Tibial artery (tissue), 4 donors: ENCODE results near the gene EPN3.

Experiments used
- DNase-seq, 2 donors: peaks; one replicate each; pipeline ENCODE4 v3.0.0-alpha.2; 2019
- H3K27ac ChIP-seq, 2 donors: fragments of 200-600 bp; sonication (generic) in 1 of 2; 1 replicate in 1 of 2; 2 replicates in 1 of 2; pipeline ENCODE4 v1.5.1; 2018 to 2019; ENCODE audit warnings: mild to moderate bottlenecking in 1 of 2
- H3K27me3 ChIP-seq, 2 donors: fragments of 200-600 bp; sonication (generic) in 1 of 2; one replicate each; pipeline versions ENCODE4 v1.5.1 to v1.6.0; 2016 to 2019
- H3K36me3 ChIP-seq, 3 donors: fragments of 200-600 bp; sonication (generic) in 2 of 3; one replicate each; pipeline ENCODE4 v1.5.1; 2016 to 2019; ENCODE audit warnings: mild to moderate bottlenecking in 2 of 3
- H3K4me1 ChIP-seq, 4 donors: fragments of 200-600 bp; sonication (generic) in 2 of 4; 1 replicate in 3 of 4; 2 replicates in 1 of 4; pipeline ENCODE4 v1.5.1; 2016 to 2019
- H3K4me3 ChIP-seq, 2 donors: fragments of 200-600 bp; sonication (generic) in 1 of 2; 1 replicate in 1 of 2; 2 replicates in 1 of 2; pipeline ENCODE4 v1.5.1; 2018 to 2019; ENCODE audit warnings: mild to moderate bottlenecking in 2 of 2
- H3K9me3 ChIP-seq, 3 donors: fragments of 200-600 bp; sonication (generic) in 1 of 3; one replicate each; pipeline ENCODE4 v1.5.1; 2016 to 2019
- CTCF ChIP-seq, 2 experiments: fragments of 200-600 bp in 1 of 2; fragments of 450-650 bp in 1 of 2; IDR thresholded peaks; one replicate each; pipeline ENCODE4 v1.5.1; 2017 to 2019; ENCODE audit warnings: antibody characterized with exemption in 2 of 2, mild to moderate bottlenecking in 1 of 2, moderate library complexity in 1 of 2
- intact Hi-C: fragments of 100-400 bp; cut with DNase I; formaldehyde crosslinking; loops from one replicate; pipeline ENCODE4 v1.15.0; 2023; ENCODE audit warnings: low total_unique reads

EPN3 gene

GRCh38 chr17:50586421-50587247 lies 54.1 kb downstream of the EPN3 start:
- no peak for TF ChIP-seq CTCF (IDR thresholded peaks at IDR 0.05)
- Histone ChIP-seq H3K9me3 (no peaks in the 10 kb centered on the region), H3K36me3 (no peaks in the 10 kb centered on the region), H3K27me3 (peaks cover 0 to 2% of the 10 kb centered on the region in 2 donors), H3K4me1 (peaks cover 0 to 24% (median 16%) of the 10 kb centered on the region in 4 donors), H3K27ac (no peak overlapping the region), H3K4me3 (no peak overlapping the region)
- DNase-seq = no peak
- intact Hi-C loops = no loop called here

GRCh38 chr17:50587571-50587970 lies 55.0 kb downstream of the EPN3 start:
- Histone ChIP-seq H3K4me3 (no peak overlapping the region), H3K4me1 (peaks cover 0 to 27% (median 17%) of the 10 kb centered on the region in 4 donors), H3K27me3 (peaks cover 0 to 2% of the 10 kb centered on the region in 2 donors), H3K27ac (no peak overlapping the region), H3K9me3 (no peaks in the 10 kb centered on the region), H3K36me3 (no peaks in the 10 kb centered on the region)
- intact Hi-C loops = no loop called here
- DNase-seq = no peak
- no peak for TF ChIP-seq CTCF (IDR thresholded peaks at IDR 0.05)

DNA sequence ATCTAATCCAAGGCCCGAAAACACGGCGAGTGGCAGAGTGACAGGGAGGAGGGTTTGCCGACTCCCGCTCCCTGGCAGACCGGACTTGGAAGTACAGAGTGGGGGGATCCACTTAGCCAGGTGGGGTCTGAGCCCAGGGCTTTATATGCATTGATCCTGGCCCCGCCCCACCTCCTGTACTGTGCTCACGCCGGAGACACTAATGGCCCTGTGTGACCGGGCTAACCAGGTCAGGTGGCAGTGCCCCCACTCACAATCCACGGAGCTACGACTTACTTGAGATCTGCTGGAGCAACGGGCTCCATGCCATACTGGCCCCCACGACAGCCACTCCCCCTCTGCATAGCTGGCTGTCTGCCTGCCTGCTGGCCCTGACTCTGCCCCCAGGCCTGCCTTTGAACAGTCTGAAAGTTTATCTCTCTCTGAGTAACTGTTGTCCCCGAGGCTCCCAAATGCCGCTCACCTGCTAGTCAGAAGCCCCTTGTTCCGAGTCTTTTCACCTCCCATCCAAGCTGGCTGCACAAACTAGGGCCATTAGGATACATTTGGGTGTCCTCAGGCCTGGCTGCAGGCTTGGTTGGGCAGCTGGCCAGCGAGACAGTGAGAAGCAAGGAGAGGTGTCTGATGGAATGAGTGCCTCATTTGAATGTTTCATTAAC lies 56.0 kb downstream of the EPN3 start:
- no peaks in the 10 kb centered on the region for H3K36me3 ChIP-seq
- TF ChIP-seq CTCF (IDR thresholded peaks at IDR 0.05) = no peak
- intact Hi-C loops = no loop called here

DNA sequence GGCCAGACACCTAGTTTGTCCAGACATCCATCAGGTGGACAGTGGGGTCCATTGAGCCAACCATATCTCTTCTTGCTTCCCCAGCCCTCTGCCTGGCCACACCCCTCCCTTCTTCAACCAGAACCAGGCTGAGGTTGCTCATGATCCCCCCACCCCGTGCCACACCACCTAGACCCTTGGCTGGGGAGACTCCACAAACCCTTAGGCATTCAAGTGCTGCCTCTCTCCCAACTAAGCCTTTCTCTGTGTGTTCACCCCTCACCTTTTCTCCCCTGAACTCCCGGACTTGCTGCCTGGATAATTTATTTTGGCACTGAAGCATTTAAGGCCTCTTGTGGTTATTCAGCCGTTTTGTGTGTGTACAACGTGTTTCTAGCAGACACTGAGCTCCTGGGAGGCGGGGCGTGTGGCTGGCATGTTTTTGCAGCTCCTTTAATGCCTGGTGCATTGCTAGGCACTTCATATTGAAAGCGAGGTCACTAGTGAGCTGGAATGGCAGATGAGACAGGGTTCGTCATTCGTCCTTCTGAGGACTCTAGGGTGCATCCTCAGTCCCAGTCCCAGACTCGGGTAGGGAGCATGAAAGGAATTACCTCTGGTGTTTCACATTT lies 56.7 kb downstream of the EPN3 start:
- Histone ChIP-seq H3K36me3 (no peaks in the 10 kb centered on the region), H3K4me1 (peaks cover 0 to 36% (median 20%) of the 10 kb centered on the region in 4 donors), H3K27ac (no peak overlapping the region), H3K9me3 (no peaks in the 10 kb centered on the region), H3K27me3 (no peaks in the 10 kb centered on the region), H3K4me3 (no peak overlapping the region)
- no peak for TF ChIP-seq CTCF (IDR thresholded peaks at IDR 0.05)
- DNase-seq = no peak
- intact Hi-C loops = no loop called here

More for the DNA sequence above, 56.0 kb downstream of the EPN3 start:
- H3K27ac ChIP-seq = no peak overlapping the region
- H3K9me3 ChIP-seq = no peaks in the 10 kb centered on the region
- peaks cover 0 to 2% of the 10 kb centered on the region in 2 donors for H3K27me3 ChIP-seq
- no peak overlapping the region for H3K4me3 ChIP-seq
- peaks cover 0 to 36% (median 20%) of the 10 kb centered on the region in 4 donors for H3K4me1 ChIP-seq
- DNase-seq = no peak

DNA sequence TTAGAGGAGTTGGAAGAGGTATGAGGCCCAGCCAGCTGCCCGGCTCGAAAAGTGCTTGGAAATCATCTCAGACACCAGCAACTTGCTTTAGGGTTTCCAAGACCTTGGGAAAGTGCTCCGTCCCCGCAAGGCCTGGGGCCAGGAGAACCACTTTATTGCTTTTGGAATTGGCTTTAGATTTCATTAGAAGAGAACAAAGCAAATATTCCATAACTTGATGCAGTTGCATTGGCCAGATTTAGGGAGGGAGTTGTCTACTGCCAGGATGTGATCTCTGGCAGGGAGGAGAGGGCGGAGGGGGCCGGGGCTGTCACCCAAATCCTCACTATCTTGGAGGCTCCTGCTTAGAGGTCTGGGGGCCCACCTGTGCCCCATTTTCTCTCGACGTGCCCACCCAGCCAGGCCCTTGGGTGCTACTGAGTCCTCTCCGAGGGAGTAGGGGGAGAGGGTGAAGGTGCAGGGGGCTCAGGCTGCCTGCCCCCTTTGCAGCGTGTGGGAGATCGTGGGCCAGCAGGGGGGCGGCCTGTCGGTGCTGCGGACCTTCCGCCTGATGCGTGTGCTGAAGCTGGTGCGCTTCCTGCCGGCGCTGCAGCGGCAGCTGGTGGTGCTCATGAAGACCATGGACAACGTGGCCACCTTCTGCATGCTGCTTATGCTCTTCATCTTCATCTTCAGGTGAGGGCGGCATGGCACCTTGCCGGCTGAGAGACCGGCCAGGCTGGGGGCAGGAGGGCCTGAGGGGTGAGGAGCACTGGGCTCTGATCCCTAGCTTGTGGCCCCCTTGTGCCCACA lies 58.6 kb downstream of the EPN3 start:
- no peak overlapping the region for H3K27ac ChIP-seq
- intact Hi-C loops = no loop called here
- H3K4me1 ChIP-seq = peaks cover 0 to 36% (median 20%) of the 10 kb centered on the region in 4 donors
- no peak for DNase-seq
- no peak for TF ChIP-seq CTCF (IDR thresholded peaks at IDR 0.05)
- H3K4me3 ChIP-seq = no peak overlapping the region
- no peaks in the 10 kb centered on the region for H3K36me3 ChIP-seq
- H3K9me3 ChIP-seq = no peaks in the 10 kb centered on the region
- no peaks in the 10 kb centered on the region for H3K27me3 ChIP-seq
